Measurements from ENCODE around the gene YTHDC1. TPM values are rescaled to one million over a fixed set of nuclear protein-coding genes. Genes with fewer than 3 reads are reported as not detected.

The YTHDC1 gene
- polyA plus RNA-seq, 2 donors: 38.5 to 45.2 TPM

GRCh38 chr4:68316193-68316969 lies 33.5 kb downstream of the YTHDC1 start:
- Histone ChIP-seq H3K27ac (ENCODE audit: low read depth in 2 of 2, low read length in 1 of 2) (no peak overlapping the region), H3K27me3 (ENCODE audit: control insufficient read depth in 1 of 2, insufficient read depth in 2 of 2, low read length in 2 of 2) (no peaks in the 10 kb centered on the region), H3K9me3 (ENCODE audit: control insufficient read depth in 2 of 2, insufficient read depth in 1 of 2, low read depth in 1 of 2, low read length in 1 of 2) (no peaks in the 10 kb centered on the region), H3K4me3 (ENCODE audit: low read depth in 1 of 2, low read length in 2 of 2) (no peak overlapping the region), H3K4me1 (ENCODE audit: control insufficient read depth in 2 of 2, insufficient read depth in 2 of 2, low read length in 1 of 2) (no peaks in the 10 kb centered on the region), H3K36me3 (ENCODE audit: control insufficient read depth in 2 of 2, insufficient read depth in 2 of 2, low read length in 1 of 2) (peaks cover 7 to 10% of the 10 kb centered on the region in 2 donors)
- 85 to 88% methylated on average over 5 of the region's 5 CpGs for WGBS, 2 donors

DNA sequence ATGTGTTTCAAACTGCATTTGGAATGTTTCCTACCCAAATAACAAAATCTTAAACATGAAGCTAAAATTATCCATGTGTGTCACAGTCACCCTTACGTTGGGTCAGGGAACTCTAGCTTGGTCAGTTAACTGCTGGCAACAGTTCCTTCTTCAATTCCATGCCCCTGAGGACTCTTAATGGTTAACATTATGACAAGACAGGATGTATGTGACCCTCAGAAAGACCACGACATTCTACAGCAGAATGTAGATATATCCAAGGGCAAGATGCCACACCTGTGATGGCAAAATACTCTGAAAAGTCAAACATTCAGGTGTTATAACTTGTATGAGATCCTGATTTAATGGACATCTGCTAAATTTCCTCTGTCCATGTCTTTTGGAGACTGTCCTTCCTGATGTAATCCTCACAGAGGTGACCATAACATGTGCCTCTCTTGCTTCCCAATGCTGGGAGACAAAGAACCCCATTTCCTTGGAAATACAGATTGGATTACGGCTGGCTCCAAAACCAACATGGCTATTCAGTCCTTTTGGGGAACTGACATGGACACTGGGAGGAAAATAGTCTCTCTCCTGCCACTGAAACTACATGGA lies 39.1 kb downstream of the YTHDC1 start:
- H3K4me3 ChIP-seq (ENCODE audit: low read depth in 1 of 2, low read length in 2 of 2): no peak overlapping the region
- H3K4me1 ChIP-seq (ENCODE audit: control insufficient read depth in 2 of 2, insufficient read depth in 2 of 2, low read length in 1 of 2): no peaks in the 10 kb centered on the region
- 79 to 84% methylated on average over 3 of the region's 3 CpGs for WGBS, 2 donors
- H3K9me3 ChIP-seq (ENCODE audit: control insufficient read depth in 2 of 2, insufficient read depth in 1 of 2, low read depth in 1 of 2, low read length in 1 of 2): no peaks in the 10 kb centered on the region
- peaks cover 2 to 3% of the 10 kb centered on the region in 2 donors for H3K36me3 ChIP-seq (ENCODE audit: control insufficient read depth in 2 of 2, insufficient read depth in 2 of 2, low read length in 1 of 2)
- no peak overlapping the region for H3K27ac ChIP-seq (ENCODE audit: low read depth in 2 of 2, low read length in 1 of 2)
- H3K27me3 ChIP-seq (ENCODE audit: control insufficient read depth in 1 of 2, insufficient read depth in 2 of 2, low read length in 2 of 2): no peaks in the 10 kb centered on the region

DNA sequence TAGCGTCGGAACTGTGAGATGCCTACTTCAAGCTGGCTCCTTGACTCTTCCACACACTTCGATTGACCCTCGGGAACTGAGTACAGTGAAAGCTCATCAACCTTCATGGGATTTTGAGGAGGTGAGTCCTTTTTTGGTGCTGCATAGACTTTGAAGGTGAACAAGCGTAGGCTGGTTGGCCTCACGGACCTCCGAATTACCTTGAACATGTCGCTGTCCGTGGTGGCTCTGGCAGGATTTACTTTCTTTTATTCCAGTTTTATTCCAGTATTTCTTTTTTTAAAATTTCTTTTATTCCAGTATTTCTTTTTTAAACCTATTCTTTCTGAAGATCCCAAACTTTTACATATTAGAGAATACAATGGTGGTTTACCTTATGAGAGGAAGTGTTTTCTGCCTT lies 45.2 kb downstream of the YTHDC1 start:
- no peaks in the 10 kb centered on the region for H3K27me3 ChIP-seq (ENCODE audit: control insufficient read depth in 1 of 2, insufficient read depth in 2 of 2, low read length in 2 of 2)
- H3K4me1 ChIP-seq (ENCODE audit: control insufficient read depth in 2 of 2, insufficient read depth in 2 of 2, low read length in 1 of 2): no peaks in the 10 kb centered on the region
- H3K27ac ChIP-seq (ENCODE audit: low read depth in 2 of 2, low read length in 1 of 2): no peak overlapping the region
- H3K4me3 ChIP-seq (ENCODE audit: low read depth in 1 of 2, low read length in 2 of 2): no peak overlapping the region
- WGBS, 2 donors: 90 to 91% methylated on average over 9 of the region's 9 CpGs
- H3K36me3 ChIP-seq (ENCODE audit: control insufficient read depth in 2 of 2, insufficient read depth in 2 of 2, low read length in 1 of 2): no peaks in the 10 kb centered on the region
- H3K9me3 ChIP-seq (ENCODE audit: control insufficient read depth in 2 of 2, insufficient read depth in 1 of 2, low read depth in 1 of 2, low read length in 1 of 2): no peaks in the 10 kb centered on the region

- H3K36me3 ChIP-seq (ENCODE audit: control insufficient read depth in 2 of 2, insufficient read depth in 2 of 2, low read length in 1 of 2): no peaks in the 10 kb centered on the region
- no peak overlapping the region for H3K27ac ChIP-seq (ENCODE audit: low read depth in 2 of 2, low read length in 1 of 2)
- H3K4me3 ChIP-seq (ENCODE audit: low read depth in 1 of 2, low read length in 2 of 2): no peak overlapping the region
- no peaks in the 10 kb centered on the region for H3K9me3 ChIP-seq (ENCODE audit: control insufficient read depth in 2 of 2, insufficient read depth in 1 of 2, low read depth in 1 of 2, low read length in 1 of 2)
- 58 to 69% methylated on average over 9 of the region's 9 CpGs for WGBS, 2 donors
- H3K4me1 ChIP-seq (ENCODE audit: control insufficient read depth in 2 of 2, insufficient read depth in 2 of 2, low read length in 1 of 2): no peaks in the 10 kb centered on the region
- no peaks in the 10 kb centered on the region for H3K27me3 ChIP-seq (ENCODE audit: control insufficient read depth in 1 of 2, insufficient read depth in 2 of 2, low read length in 2 of 2)
Observed at GRCh38 chr4:68299492-68300457, 50.1 kb downstream of the YTHDC1 start.

GRCh38 chr4:68297137-68297536 lies 52.8 kb downstream of the YTHDC1 start:
- WGBS, 2 donors: 91 to 94% methylated on average over 4 of the region's 4 CpGs
- no peak overlapping the region for H3K27ac ChIP-seq (ENCODE audit: low read depth in 2 of 2, low read length in 1 of 2)
- H3K27me3 ChIP-seq (ENCODE audit: control insufficient read depth in 1 of 2, insufficient read depth in 2 of 2, low read length in 2 of 2): no peaks in the 10 kb centered on the region
- no peaks in the 10 kb centered on the region for H3K9me3 ChIP-seq (ENCODE audit: control insufficient read depth in 2 of 2, insufficient read depth in 1 of 2, low read depth in 1 of 2, low read length in 1 of 2)
- no peaks in the 10 kb centered on the region for H3K4me1 ChIP-seq (ENCODE audit: control insufficient read depth in 2 of 2, insufficient read depth in 2 of 2, low read length in 1 of 2)
- H3K36me3 ChIP-seq (ENCODE audit: control insufficient read depth in 2 of 2, insufficient read depth in 2 of 2, low read length in 1 of 2): no peaks in the 10 kb centered on the region
- H3K4me3 ChIP-seq (ENCODE audit: low read depth in 1 of 2, low read length in 2 of 2): no peak overlapping the region

GRCh38 chr4:68291256-68291655 lies 58.6 kb downstream of the YTHDC1 start:
- Histone ChIP-seq H3K4me3 (ENCODE audit: low read depth in 1 of 2, low read length in 2 of 2) (no peak overlapping the region), H3K9me3 (ENCODE audit: control insufficient read depth in 2 of 2, insufficient read depth in 1 of 2, low read depth in 1 of 2, low read length in 1 of 2) (no peaks in the 10 kb centered on the region), H3K36me3 (ENCODE audit: control insufficient read depth in 2 of 2, insufficient read depth in 2 of 2, low read length in 1 of 2) (no peaks in the 10 kb centered on the region), H3K27me3 (ENCODE audit: control insufficient read depth in 1 of 2, insufficient read depth in 2 of 2, low read length in 2 of 2) (no peaks in the 10 kb centered on the region), H3K4me1 (ENCODE audit: control insufficient read depth in 2 of 2, insufficient read depth in 2 of 2, low read length in 1 of 2) (no peaks in the 10 kb centered on the region), H3K27ac (ENCODE audit: low read depth in 2 of 2, low read length in 1 of 2) (no peak overlapping the region)
- 89 to 94% methylated on average over 1 of the region's 1 CpG for WGBS, 2 donors

GRCh38 chr4:68288393-68288740 lies 61.5 kb downstream of the YTHDC1 start:
- Histone ChIP-seq H3K27ac (ENCODE audit: low read depth in 2 of 2, low read length in 1 of 2) (no peak overlapping the region), H3K27me3 (ENCODE audit: control insufficient read depth in 1 of 2, insufficient read depth in 2 of 2, low read length in 2 of 2) (no peaks in the 10 kb centered on the region), H3K4me1 (ENCODE audit: control insufficient read depth in 2 of 2, insufficient read depth in 2 of 2, low read length in 1 of 2) (no peaks in the 10 kb centered on the region), H3K36me3 (ENCODE audit: control insufficient read depth in 2 of 2, insufficient read depth in 2 of 2, low read length in 1 of 2) (no peaks in the 10 kb centered on the region), H3K9me3 (ENCODE audit: control insufficient read depth in 2 of 2, insufficient read depth in 1 of 2, low read depth in 1 of 2, low read length in 1 of 2) (no peaks in the 10 kb centered on the region), H3K4me3 (ENCODE audit: low read depth in 1 of 2, low read length in 2 of 2) (no peak overlapping the region)
- WGBS, 2 donors: 73 to 75% methylated on average over 2 of the region's 2 CpGs

DNA sequence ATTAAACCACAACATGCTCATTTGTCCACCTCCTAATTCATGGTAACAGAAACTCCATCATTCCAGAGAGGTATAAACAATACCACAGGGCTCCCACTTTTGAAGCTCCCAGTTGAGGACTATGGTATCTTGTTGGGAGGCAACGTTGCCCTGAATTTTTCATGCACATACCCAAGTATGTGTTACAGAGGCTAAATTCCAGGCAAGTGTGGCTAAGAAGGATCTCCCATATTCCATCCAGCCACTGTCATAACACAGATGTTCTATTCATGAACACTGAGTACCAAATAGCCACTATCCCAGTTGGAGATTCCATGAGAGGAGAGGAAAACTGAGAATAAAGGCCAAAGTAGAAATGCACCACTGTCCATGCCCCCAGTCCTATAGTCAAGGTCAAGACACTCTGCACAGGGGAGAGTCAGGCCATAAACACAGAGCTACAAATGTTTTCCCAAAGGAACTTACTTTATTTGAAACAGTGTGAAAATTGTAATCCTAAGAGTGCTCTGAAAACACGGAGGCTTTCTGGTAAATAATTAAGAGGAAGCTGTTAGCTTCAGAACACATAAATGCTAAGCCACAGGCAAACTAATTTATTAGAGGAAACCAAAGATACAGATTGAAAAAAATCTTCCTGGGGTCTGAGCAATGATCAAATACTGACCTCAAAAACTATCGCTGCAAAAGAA lies 62.0 kb downstream of the YTHDC1 start:
- Histone ChIP-seq H3K9me3 (ENCODE audit: control insufficient read depth in 2 of 2, insufficient read depth in 1 of 2, low read depth in 1 of 2, low read length in 1 of 2) (no peaks in the 10 kb centered on the region), H3K4me1 (ENCODE audit: control insufficient read depth in 2 of 2, insufficient read depth in 2 of 2, low read length in 1 of 2) (no peaks in the 10 kb centered on the region), H3K4me3 (ENCODE audit: low read depth in 1 of 2, low read length in 2 of 2) (no peak overlapping the region), H3K36me3 (ENCODE audit: control insufficient read depth in 2 of 2, insufficient read depth in 2 of 2, low read length in 1 of 2) (no peaks in the 10 kb centered on the region), H3K27me3 (ENCODE audit: control insufficient read depth in 1 of 2, insufficient read depth in 2 of 2, low read length in 2 of 2) (no peaks in the 10 kb centered on the region), H3K27ac (ENCODE audit: low read depth in 2 of 2, low read length in 1 of 2) (no peak overlapping the region)
- WGBS, 2 donors: 67 to 71% methylated on average over 3 of the region's 3 CpGs

GRCh38 chr4:68283714-68284113 lies 66.2 kb downstream of the YTHDC1 start:
- Histone ChIP-seq H3K27me3 (ENCODE audit: control insufficient read depth in 1 of 2, insufficient read depth in 2 of 2, low read length in 2 of 2) (no peaks in the 10 kb centered on the region), H3K27ac (ENCODE audit: low read depth in 2 of 2, low read length in 1 of 2) (no peak overlapping the region), H3K36me3 (ENCODE audit: control insufficient read depth in 2 of 2, insufficient read depth in 2 of 2, low read length in 1 of 2) (no peaks in the 10 kb centered on the region), H3K4me1 (ENCODE audit: control insufficient read depth in 2 of 2, insufficient read depth in 2 of 2, low read length in 1 of 2) (no peaks in the 10 kb centered on the region), H3K4me3 (ENCODE audit: low read depth in 1 of 2, low read length in 2 of 2) (no peak overlapping the region), H3K9me3 (ENCODE audit: control insufficient read depth in 2 of 2, insufficient read depth in 1 of 2, low read depth in 1 of 2, low read length in 1 of 2) (no peaks in the 10 kb centered on the region)
- WGBS, 2 donors: 49 to 72% methylated on average over 3 of the region's 3 CpGs
